Adrenal gland (tissue), 5 donors: ENCODE measurements around the gene CDK10.

ENCODE experiments used
- POLR2A ChIP-seq, 2 donors: fragments of 450-650 bp; IDR thresholded peaks; one replicate each; pipeline ENCODE4 v1.6.1; 2017; ENCODE audit warnings: antibody characterized with exemption in 2 of 2, mild to moderate bottlenecking in 2 of 2, moderate library complexity in 1 of 2
- TF ChIP-seq, protein P1 (sequence below), 6 experiments: fragments of 450-650 bp in 4 of 6; fragments of 200-600 bp in 2 of 6; sonication (generic) in 1 of 6; IDR thresholded peaks; 1 replicate in 5 of 6; 2 replicates in 1 of 6; pipeline versions ENCODE4 v1.5.1 to v1.8.0; 2016 to 2021; ENCODE audit warnings: antibody characterized with exemption in 6 of 6, mild to moderate bottlenecking in 2 of 6, moderate library complexity in 1 of 6
- donor health status: DM: no; HTN: no; CAD: no.

DNA sequence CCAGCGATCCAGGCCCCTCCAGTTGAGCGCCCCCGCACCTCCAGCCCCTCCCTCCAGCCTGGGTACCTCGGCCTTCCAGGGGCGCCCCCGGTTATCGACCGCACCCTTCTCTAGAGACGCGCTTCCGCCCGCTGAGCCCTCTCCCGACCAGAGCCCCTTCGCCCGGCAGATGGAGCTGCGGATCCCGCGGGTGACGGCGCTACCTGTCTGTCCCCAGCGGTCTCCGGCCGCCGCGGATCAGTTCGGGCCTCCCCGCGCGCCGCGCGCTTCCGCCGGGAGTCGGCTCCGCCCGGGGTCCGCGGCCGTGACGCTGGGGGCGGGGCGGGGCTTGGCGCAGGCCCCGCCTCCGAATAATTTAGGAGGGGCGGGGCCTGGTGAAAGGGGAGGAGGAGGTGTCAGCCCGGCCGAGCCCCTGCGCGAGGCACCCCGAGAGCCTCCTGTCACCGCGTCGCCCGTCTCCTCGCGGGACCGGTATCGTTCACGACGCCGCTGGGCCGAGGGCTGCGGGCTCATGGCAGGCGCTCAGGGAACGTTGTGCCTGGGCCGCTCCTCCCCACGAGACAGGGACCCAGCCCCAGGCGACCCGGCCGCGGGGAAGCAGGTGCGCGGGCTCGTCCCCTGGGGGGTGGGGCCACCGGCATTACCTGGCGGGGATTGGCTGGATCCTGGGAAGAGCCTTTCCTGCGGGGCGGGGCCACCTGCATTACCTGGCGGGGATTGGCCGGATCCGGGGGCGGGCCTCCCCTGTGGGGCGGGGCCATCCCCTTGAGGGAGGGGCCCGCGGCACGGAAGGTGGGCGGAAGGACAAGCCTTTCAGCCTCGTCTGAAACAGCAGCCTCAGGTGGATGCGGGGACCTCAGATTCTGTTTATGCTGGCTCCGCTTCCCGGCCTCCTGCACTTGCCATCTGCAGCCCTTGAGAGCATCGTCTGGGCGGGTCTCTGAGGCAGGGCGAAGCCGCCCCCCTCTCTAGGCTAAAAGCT is 15.2 kb downstream of the CDK10 start, which contains the start of gene SPATA2L:
- TF ChIP-seq, protein P1, sequence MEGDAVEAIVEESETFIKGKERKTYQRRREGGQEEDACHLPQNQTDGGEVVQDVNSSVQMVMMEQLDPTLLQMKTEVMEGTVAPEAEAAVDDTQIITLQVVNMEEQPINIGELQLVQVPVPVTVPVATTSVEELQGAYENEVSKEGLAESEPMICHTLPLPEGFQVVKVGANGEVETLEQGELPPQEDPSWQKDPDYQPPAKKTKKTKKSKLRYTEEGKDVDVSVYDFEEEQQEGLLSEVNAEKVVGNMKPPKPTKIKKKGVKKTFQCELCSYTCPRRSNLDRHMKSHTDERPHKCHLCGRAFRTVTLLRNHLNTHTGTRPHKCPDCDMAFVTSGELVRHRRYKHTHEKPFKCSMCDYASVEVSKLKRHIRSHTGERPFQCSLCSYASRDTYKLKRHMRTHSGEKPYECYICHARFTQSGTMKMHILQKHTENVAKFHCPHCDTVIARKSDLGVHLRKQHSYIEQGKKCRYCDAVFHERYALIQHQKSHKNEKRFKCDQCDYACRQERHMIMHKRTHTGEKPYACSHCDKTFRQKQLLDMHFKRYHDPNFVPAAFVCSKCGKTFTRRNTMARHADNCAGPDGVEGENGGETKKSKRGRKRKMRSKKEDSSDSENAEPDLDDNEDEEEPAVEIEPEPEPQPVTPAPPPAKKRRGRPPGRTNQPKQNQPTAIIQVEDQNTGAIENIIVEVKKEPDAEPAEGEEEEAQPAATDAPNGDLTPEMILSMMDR (IDR thresholded peaks at IDR 0.05), result peak in 1 of 6 experiments; percentile 22
- peak; percentile 71 to 86 for TF ChIP-seq POLR2A (IDR thresholded peaks at IDR 0.05)
